Left ventricle myocardium inferior (tissue), 1 donor: ENCODE measurements around the gene SLC8A1. TPM values are rescaled to one million over a fixed set of nuclear protein-coding genes. Genes with fewer than 3 reads are reported as not detected.

Source experiments
- DNase-seq: peaks from one replicate; pipeline ENCODE4 v3.0.0-alpha.2; 2020
- H3K27ac ChIP-seq: fragments of 200-600 bp; replicated peaks from 2 replicates; pipeline ENCODE4 v1.8.0; 2021
- H3K27me3 ChIP-seq: fragments of 200-600 bp; 2 replicates; pipeline ENCODE4 v1.8.0; 2021; ENCODE audit warnings: low read depth
- H3K36me3 ChIP-seq: fragments of 200-600 bp; 2 replicates; pipeline ENCODE4 v1.8.0; 2021
- H3K4me1 ChIP-seq: fragments of 200-600 bp; 2 replicates; pipeline ENCODE4 v1.8.0; 2021
- H3K4me3 ChIP-seq: fragments of 200-600 bp; 2 replicates; pipeline ENCODE4 v1.8.0; 2021; ENCODE audit warnings: mild to moderate bottlenecking, moderate library complexity
- H3K9me3 ChIP-seq: fragments of 200-600 bp; replicated peaks from 2 replicates; pipeline ENCODE4 v1.8.0; 2021
- intact Hi-C: fragments of 100-400 bp; cut with micrococcal nuclease; formaldehyde crosslinking; loops from one replicate; pipeline ENCODE4 v1.11.0; 2022
- total RNA-seq: library from RNA; stranded (reverse); fragmentation: NEBNext Ultra II Directional; extraction: Animal tissue kit (Norgen Biotek cat#: 25700); gene quantifications from one replicate; pipeline ENCODE4 v1.2.1, GENCODE V29; 2021
- TF ChIP-seq, protein P1 (sequence below): fragments of 200-600 bp; IDR thresholded peaks from 2 replicates; pipeline ENCODE4 v1.8.0; 2021; ENCODE audit warnings: antibody characterized with exemption, mild to moderate bottlenecking, borderline replicate concordance
- donor health status: DM: no; HTN: yes; CAD: no; lungs with severe emphysema.

The SLC8A1 gene
- total RNA-seq, 1 donor from 2014 or later, result 990 TPM

DNA sequence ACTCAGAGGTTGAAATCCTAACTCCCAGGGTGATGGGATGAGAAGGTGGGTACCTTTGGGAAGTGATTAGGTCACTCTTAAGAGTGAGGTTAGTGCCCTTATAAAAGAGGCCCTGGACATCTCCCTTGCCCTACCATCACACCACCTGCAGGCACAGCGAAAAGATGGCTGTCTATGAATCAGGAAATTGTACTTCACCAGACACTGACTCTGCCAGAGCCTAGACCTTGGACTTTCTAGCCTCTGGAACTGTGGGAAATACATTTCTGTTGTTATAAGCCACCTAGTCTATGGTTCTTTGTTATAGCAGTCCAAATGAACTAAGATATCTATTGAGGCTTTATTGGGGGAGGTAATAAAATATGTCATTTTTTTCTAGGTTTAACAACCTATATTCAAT, 203.6 kb downstream of the SLC8A1 start:
- DNase-seq, result no peak
- H3K4me3 ChIP-seq, result no peak overlapping the region
- H3K27me3 ChIP-seq, result no peaks in the 10 kb centered on the region
- H3K4me1 ChIP-seq, result peaks cover 87% of the 10 kb centered on the region
- no peaks in the 10 kb centered on the region for H3K9me3 ChIP-seq
- H3K36me3 ChIP-seq, result no peaks in the 10 kb centered on the region
- peak overlapping the region; percentile 1 for H3K27ac ChIP-seq
- intact Hi-C loops, result no loop called here
- TF ChIP-seq, protein P1, sequence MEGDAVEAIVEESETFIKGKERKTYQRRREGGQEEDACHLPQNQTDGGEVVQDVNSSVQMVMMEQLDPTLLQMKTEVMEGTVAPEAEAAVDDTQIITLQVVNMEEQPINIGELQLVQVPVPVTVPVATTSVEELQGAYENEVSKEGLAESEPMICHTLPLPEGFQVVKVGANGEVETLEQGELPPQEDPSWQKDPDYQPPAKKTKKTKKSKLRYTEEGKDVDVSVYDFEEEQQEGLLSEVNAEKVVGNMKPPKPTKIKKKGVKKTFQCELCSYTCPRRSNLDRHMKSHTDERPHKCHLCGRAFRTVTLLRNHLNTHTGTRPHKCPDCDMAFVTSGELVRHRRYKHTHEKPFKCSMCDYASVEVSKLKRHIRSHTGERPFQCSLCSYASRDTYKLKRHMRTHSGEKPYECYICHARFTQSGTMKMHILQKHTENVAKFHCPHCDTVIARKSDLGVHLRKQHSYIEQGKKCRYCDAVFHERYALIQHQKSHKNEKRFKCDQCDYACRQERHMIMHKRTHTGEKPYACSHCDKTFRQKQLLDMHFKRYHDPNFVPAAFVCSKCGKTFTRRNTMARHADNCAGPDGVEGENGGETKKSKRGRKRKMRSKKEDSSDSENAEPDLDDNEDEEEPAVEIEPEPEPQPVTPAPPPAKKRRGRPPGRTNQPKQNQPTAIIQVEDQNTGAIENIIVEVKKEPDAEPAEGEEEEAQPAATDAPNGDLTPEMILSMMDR, result no peak

DNA sequence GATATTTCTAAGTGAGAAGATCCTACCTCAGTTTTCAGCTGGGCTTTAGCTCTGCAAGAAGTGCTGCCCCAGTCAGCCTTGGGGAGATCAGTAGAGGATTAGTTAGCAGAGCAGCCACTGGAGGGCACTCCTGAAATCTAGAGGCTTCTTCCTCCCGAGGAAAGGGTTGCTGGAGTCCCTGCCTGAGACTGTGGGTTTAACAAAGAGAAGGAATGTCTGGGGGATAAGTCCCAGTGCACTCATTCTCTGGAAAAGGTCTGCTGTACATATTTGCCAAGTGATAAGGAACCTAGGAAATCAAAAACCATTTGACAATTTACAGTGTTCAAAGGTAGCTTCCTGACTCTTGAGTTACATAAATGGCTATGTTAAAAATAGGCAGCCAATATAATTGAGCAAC, 207.2 kb downstream of the SLC8A1 start:
- Histone ChIP-seq H3K4me3 (no peak overlapping the region), H3K9me3 (no peaks in the 10 kb centered on the region), H3K27me3 (no peaks in the 10 kb centered on the region), H3K36me3 (no peaks in the 10 kb centered on the region), H3K4me1 (peaks cover 85% of the 10 kb centered on the region), H3K27ac (peak overlapping the region; percentile 77)
- intact Hi-C loops, result no loop called here
- TF ChIP-seq, protein P1, result peak; percentile 61
- DNase-seq, result peak; percentile 26

DNA sequence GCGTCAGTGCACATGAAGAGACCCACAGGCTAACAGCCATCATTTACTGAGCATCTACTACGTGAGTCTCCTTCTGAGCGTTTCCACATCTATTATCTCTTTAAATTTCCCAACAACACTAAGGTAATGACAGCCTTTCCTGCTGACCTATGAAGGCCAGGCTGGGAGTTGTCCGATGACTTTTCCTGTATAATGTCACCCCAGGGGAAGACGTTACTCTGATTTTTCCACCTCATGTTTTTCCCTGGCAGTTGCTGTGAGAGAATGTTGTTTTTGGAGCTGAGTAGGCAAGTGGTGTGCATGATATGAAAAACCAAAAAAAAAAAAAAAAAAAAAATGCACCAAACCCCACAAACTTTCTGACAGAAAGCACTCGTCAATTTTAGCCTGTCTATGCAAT, 207.6 kb downstream of the SLC8A1 start:
- TF ChIP-seq, protein P1, result no peak
- no peaks in the 10 kb centered on the region for H3K27me3 ChIP-seq
- no peaks in the 10 kb centered on the region for H3K36me3 ChIP-seq
- peak overlapping the region; percentile 77 for H3K27ac ChIP-seq
- H3K4me3 ChIP-seq, result no peak overlapping the region
- no peaks in the 10 kb centered on the region for H3K9me3 ChIP-seq
- DNase-seq, result no peak
- H3K4me1 ChIP-seq, result peaks cover 85% of the 10 kb centered on the region
- intact Hi-C loops, result no loop called here

DNA sequence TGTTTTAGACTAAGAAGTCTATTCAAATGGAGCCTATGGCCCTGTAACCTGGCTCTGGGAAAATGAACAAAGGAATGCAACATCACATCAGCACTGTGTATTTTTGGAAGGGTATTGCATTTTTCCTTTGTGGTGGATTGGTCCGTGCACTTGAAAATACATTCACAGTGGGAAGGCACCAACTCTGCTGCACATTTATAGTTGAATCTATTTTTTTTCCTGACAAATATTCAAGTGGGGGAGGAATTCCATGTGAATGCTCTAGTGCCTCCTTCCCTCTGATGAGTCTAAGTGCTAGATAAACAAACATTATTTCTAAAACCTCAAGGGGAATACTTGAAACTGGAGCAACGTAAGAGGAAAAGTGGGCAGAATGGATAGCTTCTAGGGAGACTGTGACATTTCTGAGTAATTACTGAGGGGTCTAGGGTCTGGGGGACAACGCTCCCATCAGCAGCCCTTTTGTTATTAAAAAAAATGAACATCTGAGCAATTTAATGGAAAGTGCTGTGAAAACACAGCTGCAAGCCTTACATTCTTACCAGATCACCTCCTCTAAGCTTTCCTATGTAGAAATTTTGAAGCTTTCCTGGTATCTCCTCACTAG, 208.2 kb downstream of the SLC8A1 start:
- Histone ChIP-seq H3K9me3 (no peaks in the 10 kb centered on the region), H3K27ac (peak overlapping the region; percentile 77), H3K4me1 (peaks cover 83% of the 10 kb centered on the region), H3K4me3 (no peak overlapping the region), H3K27me3 (no peaks in the 10 kb centered on the region), H3K36me3 (no peaks in the 10 kb centered on the region)
- TF ChIP-seq, protein P1, result no peak
- no peak for DNase-seq
- intact Hi-C loops, result no loop called here

DNA sequence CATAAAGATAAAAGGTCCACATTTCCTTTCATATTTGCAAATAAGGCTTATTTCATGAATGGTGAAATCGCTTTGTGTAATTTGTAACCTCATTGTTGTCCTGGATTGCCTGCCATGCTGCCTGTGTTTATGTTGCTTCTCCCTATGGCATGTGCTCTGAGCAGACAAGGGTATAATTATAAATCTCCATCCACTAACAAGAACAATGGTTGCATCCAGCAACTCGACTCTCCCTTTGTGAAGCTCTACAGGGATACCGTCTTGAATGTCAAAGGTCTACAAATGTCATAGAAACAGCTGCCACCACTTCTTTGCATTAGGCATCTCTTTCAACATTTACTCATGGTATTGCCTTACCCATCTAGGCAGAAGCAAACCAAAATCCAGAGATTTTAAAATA, 209.6 kb downstream of the SLC8A1 start:
- intact Hi-C loops, result no loop called here
- no peaks in the 10 kb centered on the region for H3K9me3 ChIP-seq
- peaks cover 69% of the 10 kb centered on the region for H3K4me1 ChIP-seq

More for the DNA sequence above, 209.6 kb downstream of the SLC8A1 start:
- H3K36me3 ChIP-seq, result no peaks in the 10 kb centered on the region
- TF ChIP-seq, protein P1, result no peak
- no peak overlapping the region for H3K27ac ChIP-seq
- no peak overlapping the region for H3K4me3 ChIP-seq
- no peak for DNase-seq
- no peaks in the 10 kb centered on the region for H3K27me3 ChIP-seq
